ENCODE measurements around the gene ZSCAN5A. TPM values are rescaled to one million over a fixed set of nuclear protein-coding genes. Genes with fewer than 3 reads are reported as not detected.

ZSCAN5A gene
- total and polyA plus RNA-seq, 9 of the 15 experiments (the other 6 are each of a cell fraction or from before 2014, with no cell fraction given): 5.8 to 15.3 (median 11.8) TPM

GRCh38 chr19:56201973-56202372 is 112.7 kb downstream of the ZSCAN5A start, which contains the start of gene ZSCAN5C:
Gene ZSCAN5C (plus strand): TSS chr19:56202273. CDS start chr19:56205914, 3,641 bp downstream.
- FAIRE-seq (no peak), ATAC-seq (no peak), DNase-seq (ENCODE audit: extremely low read depth in 1 of 4, low spot score in 3 of 4) (no peak)
- Histone ChIP-seq H3K9ac (ENCODE audit: insufficient read depth in 1 of 2, low read depth in 2 of 2, low read length in 2 of 2) (no peak within 1 kb of the TSS), H3K27ac (ENCODE audit: extremely low read depth, low read depth, low read length) (no peak within 1 kb of the TSS), H3K36me3 (ENCODE audit: control insufficient read depth, insufficient read depth, low read length) (no peaks in the 10 kb centered on the region), H3K4me1 (replicated peaks in 1 of 2; ENCODE audit: control insufficient read depth in 2 of 2, insufficient read depth in 2 of 2, low read length in 2 of 2) (no peaks in the 10 kb centered on the region), H3K27me3 (ENCODE audit: control insufficient read depth in 2 of 2, insufficient read depth in 2 of 2, low read length in 2 of 2) (peaks cover 7 to 16% of the 10 kb centered on the region in 2 experiments; a peak in 4 of 5 replicates), H2AFZ (ENCODE audit: low read depth, low read length) (no peak within 1 kb of the TSS), H3K9me1 (ENCODE audit: control insufficient read depth, insufficient read depth, low read length) (no peaks in the 10 kb centered on the region), H3K79me2 (ENCODE audit: control insufficient read depth, insufficient read depth, low read length) (no peaks in the 10 kb centered on the region), H4K20me1 (replicated peaks; ENCODE audit: control insufficient read depth, insufficient read depth, low read length) (no peaks in the 10 kb centered on the region), H3K9me3 (replicated peaks; ENCODE audit: control insufficient read depth, insufficient read depth, low read depth, low read length) (no peaks in the 10 kb centered on the region), H3K4me3 (no peak within 1 kb of the TSS), H3K4me2 (ENCODE audit: insufficient read depth, low read length) (no peak within 1 kb of the TSS)
- TF ChIP-seq HBP1 (CRISPR knock-in tag; IDR thresholded peaks at IDR 0.05) (no peak), PRDM10 (IDR thresholded peaks at IDR 0.05; ENCODE audit: partially characterized antibody) (no peak), L3MBTL2 (IDR thresholded peaks at IDR 0.05) (no peak), GTF2A2 (tag; IDR thresholded peaks at IDR 0.05) (no peak), ZNF785 (CRISPR knock-in tag; IDR thresholded peaks at IDR 0.05) (no peak), ZNF76 (CRISPR knock-in tag; IDR thresholded peaks at IDR 0.05; ENCODE audit: borderline replicate concordance) (no peak), MCM7 (IDR thresholded peaks at IDR 0.05) (no peak), ZFP91 (CRISPR knock-in tag; IDR thresholded peaks at IDR 0.05) (no peak), DLX4 (CRISPR knock-in tag; IDR thresholded peaks at IDR 0.05) (no peak)
- in situ Hi-C loops (cut with MboI) (no loop called here), intact Hi-C loops (cut with micrococcal nuclease) (no loop called here)
- POLR2A ChIA-PET: no interaction called here
- 0% methylated on average over 3 of the region's 3 CpGs for WGBS (ENCODE audit: insufficient coverage, low coverage, missing lambda C conversion rate)
- CTCF ChIA-PET (ENCODE audit: low intra/inter-chr PET ratio): no interaction called here
- BruUV-seq (replicated peaks): no TSS peak

All from K562 (cell line).